ENCODE measurements around the gene STK38L.

Gene STK38L

GRCh38 chr12:27303139-27304111 is 59.3 kb downstream of the STK38L start:
- no peak for FAIRE-seq
- no peak for DNase-seq (ENCODE audit: extremely low spot score, insufficient read length, low read depth)

DNA sequence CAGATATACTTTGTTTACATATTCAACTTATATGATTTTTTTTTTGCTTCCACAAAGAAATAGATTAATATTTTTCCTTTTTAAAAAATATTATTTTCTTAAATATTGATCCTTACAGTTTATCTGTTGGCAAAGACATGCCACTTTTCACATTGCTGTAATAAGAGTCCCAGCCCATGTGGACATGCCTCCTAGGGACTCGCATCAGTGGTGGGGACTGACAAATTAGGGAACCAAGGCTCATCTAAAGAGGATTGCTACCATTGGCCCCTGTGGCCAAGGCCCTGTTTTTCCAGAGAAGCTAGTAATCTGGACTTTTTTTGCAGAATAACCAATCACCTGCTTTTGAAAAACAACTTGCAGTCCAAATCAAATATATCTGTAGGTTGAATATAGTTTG is 60.8 kb downstream of the STK38L start:
- DNase-seq (ENCODE audit: extremely low spot score, insufficient read length, low read depth) (no peak), FAIRE-seq (peak; percentile 31)

GRCh38 chr12:27305673-27306456 is 61.8 kb downstream of the STK38L start:
- FAIRE-seq = peak; percentile 69
- no peak for DNase-seq (ENCODE audit: extremely low spot score, insufficient read length, low read depth)

DNA sequence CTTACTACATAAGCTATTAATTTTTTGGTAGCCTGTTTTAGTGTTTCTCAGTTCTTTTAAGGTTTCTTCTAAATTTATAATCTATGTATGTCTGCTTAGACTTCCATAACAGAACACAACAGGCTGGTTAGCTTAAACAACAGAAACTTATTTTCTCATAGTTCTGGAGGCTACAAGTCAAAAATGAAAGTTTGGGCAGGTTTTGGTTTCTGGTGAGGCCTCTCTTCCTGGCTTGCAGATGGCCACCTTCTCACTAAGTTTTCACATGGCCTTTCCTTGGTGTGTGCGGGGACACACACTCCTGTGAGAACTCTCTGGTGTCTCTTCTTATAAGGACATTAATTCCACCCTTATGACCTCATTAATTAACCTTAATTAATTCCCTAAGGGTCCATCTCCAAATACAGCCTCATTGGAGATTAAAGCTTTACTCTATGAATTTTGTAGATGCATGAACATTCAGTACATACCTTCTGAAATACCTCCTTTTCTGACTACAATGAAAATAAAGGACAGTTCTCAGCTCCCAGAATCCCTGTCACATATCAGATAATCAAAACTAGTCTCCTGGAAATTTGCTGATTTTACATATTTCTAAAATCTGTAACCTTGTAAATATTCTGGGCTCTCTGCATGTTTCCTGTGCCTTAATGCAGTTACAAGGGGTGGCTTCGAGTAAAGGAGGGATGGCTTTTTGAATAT is 65.4 kb downstream of the STK38L start:
- peak; percentile 90 for FAIRE-seq
- DNase-seq (ENCODE audit: extremely low spot score, insufficient read length, low read depth) = no peak

GRCh38 chr12:27309995-27310315 is 65.9 kb downstream of the STK38L start:
- FAIRE-seq (no peak), DNase-seq (ENCODE audit: extremely low spot score, insufficient read length, low read depth) (no peak)

DNA sequence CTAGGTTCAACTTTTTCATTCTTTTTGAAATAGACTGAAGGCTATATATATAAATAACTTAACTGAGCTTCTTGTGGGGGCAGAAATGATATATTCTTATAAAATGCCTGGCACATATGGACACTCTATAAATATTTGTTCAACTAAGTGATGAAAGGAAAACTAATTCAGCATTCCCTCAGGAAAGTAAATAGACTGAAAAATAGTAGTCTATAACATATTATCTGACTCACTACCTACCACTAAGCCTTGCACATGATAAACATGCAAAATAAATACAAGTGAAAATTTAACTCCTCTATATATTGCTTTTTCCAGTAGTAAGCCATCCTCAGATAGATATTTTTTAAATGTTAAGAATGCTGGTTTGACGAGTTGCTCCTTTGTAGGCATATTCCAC is 72.9 kb downstream of the STK38L start:
- no peak for FAIRE-seq

GRCh38 chr12:27319409-27319808 is 75.3 kb downstream of the STK38L start:
- FAIRE-seq = no peak
- DNase-seq (ENCODE audit: extremely low spot score, insufficient read length, low read depth) = no peak

More for the DNA sequence above, 72.9 kb downstream of the STK38L start:
- DNase-seq (ENCODE audit: extremely low spot score, insufficient read length, low read depth) = no peak

DNA sequence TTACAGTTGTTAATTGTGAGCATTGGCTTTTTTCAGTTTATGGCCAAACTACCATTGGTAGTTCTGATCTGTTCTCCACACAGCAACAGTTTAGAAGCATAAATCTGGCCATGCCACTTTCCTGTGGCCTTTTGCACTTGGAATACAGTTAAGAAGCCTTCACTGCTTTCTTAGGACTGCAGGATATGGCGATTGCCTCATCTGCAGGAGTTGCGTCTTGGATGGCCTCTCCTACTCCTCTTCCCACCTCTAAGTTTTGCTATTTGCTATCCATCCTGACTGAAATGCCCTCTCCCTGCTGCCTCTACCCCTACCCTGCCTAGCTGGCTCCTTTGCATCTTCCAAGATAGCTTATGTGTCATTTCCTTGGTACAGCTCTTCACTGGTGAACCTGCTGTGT is 75.8 kb downstream of the STK38L start:
- FAIRE-seq = no peak

DNA sequence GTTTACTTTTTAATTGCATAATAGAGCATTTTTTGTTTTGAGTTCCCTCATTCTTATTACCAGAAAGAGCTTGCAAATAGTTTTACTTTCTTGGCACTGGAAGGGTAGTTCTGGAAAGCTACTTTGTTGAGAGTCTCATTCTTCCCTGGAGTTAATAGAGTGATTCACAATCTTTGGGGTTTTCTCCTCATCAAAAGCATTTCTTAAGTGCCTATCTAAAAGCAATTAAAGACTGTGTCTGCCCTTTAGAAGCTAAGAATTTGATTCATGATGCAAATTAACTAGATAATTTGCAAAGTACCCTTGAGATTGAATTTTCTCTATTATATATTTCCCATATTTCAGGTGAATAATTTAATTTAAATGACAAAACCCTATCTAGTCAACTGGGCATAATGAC is 80.4 kb downstream of the STK38L start:
- peak; percentile 42 for FAIRE-seq
- no peak for DNase-seq (ENCODE audit: extremely low spot score, insufficient read length, low read depth)

More for the DNA sequence above, 75.8 kb downstream of the STK38L start:
- no peak for DNase-seq (ENCODE audit: extremely low spot score, insufficient read length, low read depth)

- DNase-seq (ENCODE audit: extremely low spot score, insufficient read length, low read depth) = no peak
- FAIRE-seq = no peak
Observed at GRCh38 chr12:27330846-27331245, 86.8 kb downstream of the STK38L start.

DNA sequence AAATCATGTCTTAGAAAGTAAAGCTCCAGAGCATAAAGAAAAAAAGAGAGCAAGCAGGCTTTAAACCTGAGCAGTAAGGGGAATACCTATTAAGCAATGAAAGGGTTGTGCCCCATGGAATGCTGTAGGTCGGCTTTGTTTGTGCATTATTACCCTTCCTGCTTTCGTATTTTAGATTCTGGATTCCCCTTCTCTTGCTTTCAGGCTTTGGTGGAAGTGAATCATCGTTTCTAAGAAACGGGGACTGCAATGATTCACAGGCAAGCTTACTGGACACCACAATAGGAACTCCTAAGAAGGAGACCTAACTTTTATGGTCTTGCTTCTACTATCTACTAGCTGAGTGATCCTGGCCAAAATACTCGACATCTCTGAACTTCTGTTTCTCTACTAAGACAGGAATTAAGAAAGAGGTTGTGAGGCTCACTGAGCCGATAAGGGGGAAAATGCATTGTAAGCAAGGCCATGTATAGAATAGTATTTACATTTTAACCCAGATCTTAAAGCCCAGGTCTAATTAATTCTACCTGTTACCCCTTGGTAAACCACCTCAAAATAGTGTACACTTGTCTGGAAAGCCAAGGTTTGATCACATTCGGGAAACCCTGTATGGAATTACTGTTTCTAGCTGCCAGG is 87.3 kb downstream of the STK38L start:
- FAIRE-seq = peak; percentile 89
- peak; percentile 15 for DNase-seq (ENCODE audit: extremely low spot score, insufficient read length, low read depth)

- FAIRE-seq (no peak), DNase-seq (ENCODE audit: extremely low spot score, insufficient read length, low read depth) (no peak)
Observed at GRCh38 chr12:27331927-27332324, 87.8 kb downstream of the STK38L start.

- FAIRE-seq (peak; percentile 60), DNase-seq (ENCODE audit: extremely low spot score, insufficient read length, low read depth) (no peak)
Observed at GRCh38 chr12:27332407-27332713, 88.3 kb downstream of the STK38L start.

- FAIRE-seq (peak; percentile 57), DNase-seq (ENCODE audit: extremely low spot score, insufficient read length, low read depth) (peak; percentile 42)
Observed at GRCh38 chr12:27332714-27333402, 88.8 kb downstream of the STK38L start, which contains the start of gene BMAL2. TSS of gene BMAL2 (plus strand) at chr12:27332836. CDS start at chr12:27333073, 237 bp downstream.

- DNase-seq (ENCODE audit: extremely low spot score, insufficient read length, low read depth) (peak; percentile 14), FAIRE-seq (peak; percentile 56)
Observed at GRCh38 chr12:27333403-27334009, 89.4 kb downstream of the STK38L start.

DNA sequence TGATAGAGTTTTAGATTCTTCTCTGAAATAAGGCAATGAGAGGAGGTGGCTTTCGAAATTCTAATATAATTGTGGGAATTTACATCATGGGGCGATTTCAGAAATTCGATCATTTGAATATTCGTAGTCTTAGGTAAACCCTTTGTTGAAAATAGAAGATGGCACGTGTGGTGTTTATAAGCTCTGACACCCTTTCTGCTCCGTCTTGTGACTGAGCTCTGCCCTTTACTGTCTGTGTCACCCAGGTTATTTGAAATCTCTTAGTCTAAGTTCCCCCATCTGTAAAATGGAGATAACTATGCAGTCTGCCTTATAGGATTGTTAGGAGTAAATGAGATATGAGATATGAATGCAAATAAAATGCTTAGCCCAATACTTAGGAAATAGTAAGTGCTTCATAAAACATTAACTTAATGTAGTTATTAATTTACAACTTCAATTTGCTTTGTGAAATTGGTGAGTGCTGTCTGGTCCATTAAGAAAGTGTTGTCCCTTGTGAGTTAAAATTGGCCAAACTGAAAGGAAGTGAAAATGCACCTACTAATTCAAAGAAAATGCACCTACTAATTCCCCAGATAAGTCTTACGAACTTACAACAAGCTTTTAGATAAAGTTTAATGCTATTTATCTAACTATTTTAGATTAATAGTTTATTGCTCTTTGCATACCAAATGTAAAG is 90.1 kb downstream of the STK38L start:
- peak; percentile 12 for DNase-seq (ENCODE audit: extremely low spot score, insufficient read length, low read depth)
- FAIRE-seq = peak; percentile 81

DNA sequence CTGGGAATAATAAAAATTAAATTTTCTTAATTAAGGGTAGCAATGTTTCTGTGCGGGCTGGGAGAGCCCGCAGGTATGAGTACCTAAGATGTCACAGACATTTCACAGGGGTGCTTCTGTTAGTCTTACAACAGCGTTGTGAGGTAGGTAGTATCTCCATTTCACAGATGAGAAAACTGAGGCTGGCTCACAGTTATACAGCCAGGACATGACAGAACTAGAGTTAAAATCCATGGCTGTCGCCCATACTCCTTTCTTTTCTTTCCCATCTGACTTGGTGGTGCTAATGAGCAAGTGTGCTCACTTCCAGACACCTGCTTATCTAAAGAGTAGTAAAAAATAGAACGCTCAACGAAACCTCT is 90.6 kb downstream of the STK38L start:
- DNase-seq (ENCODE audit: extremely low spot score, insufficient read length, low read depth) (no peak), FAIRE-seq (no peak)

DNA sequence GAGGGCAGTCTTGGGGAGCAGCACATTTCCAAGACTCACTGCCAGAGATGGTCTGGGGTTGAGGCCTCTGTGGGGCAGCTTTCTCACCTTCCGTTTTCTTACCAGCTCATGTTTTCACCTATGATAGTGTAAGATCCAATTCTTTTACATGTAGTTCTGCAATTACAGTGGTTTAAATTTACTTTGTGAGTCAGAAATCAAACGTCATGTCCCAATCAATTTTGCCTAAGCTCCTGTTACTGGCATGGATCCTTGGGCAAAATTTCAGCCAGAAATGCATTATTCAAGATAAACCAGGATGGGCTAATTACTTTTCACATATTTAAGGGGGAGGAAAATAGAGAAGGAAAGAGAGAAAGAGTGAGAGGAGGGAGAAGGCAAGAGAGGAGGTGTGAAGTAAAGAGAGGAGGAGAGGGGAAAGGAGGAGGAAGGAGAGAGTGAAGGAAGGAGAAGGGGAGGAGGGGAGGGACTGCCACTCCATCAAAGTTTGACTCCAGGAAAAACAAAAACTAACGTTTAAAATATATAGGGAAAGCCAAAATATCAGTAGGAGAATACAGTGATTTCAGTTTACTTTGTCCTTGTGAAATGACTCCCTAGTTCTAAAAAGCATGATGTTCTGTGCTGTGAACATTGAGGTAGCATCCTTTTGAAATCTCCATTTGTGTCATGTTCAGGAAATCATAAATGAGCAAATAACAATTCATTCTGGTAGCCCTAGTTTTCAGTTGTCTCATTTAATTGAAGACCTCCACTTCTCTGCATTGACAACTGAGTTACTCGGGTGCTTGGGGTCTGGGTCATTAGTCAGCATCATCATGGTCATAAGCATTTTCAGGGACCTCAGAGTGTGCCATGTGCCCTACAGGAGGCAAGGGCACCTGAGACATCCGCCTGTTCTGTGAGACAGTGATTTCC is 91.5 kb downstream of the STK38L start:
- FAIRE-seq (no peak), DNase-seq (ENCODE audit: extremely low spot score, insufficient read length, low read depth) (no peak)
